HFF-Myc (cell line): Measurements from ENCODE around the gene OR52E2.
"Not testable (repeated sequence)": the region's sequence is repeated elsewhere in the genome, so short reads cannot be mapped to it uniquely, and the experiment has no call there.

ENCODE experiments used
- DNase-seq: peaks from one replicate; pipeline ENCODE4 v3.0.0-alpha.2; 2011; ENCODE audit warnings: low read depth; ENCODE audit errors: extremely low read depth
- H3K4me3 ChIP-seq: replicated peaks from 2 replicates; pipeline ENCODE4 v1.5.1; 2011; ENCODE audit warnings: low read depth, mild to moderate bottlenecking, control low read depth, low read length
- CTCF ChIP-seq: IDR thresholded peaks from 2 replicates; pipeline ENCODE4 v1.5.1; 2012; ENCODE audit warnings: mild to moderate bottlenecking, low read depth, low read length, control low read depth; ENCODE audit errors: missing control alignments

The OR52E2 gene

GRCh38 chr11:5088556-5088955, 29.1 kb upstream of the OR52E2 start:
- no peak overlapping the region for H3K4me3 ChIP-seq
- no peak for DNase-seq
- TF ChIP-seq CTCF, result no peak

DNA sequence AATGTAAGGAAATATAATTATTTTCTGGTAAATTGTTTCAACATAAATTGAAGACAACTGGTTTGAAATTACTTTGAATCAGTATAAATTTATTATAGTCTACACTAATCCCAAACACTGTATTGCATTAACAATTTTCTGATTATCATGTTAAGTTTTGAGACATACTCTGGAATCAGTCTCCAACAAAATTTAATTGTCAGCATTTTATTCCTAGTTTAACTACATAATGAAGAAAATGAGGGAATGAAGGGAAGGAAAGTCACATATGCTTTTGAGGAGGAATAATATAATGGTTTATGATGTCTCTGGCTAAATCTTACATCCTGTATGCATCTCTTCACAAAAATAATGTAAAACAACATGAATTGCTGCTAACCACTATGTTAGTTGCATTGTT, 24.2 kb upstream of the OR52E2 start:
- TF ChIP-seq CTCF, result no peak
- no peak overlapping the region for H3K4me3 ChIP-seq
- DNase-seq, result no peak

DNA sequence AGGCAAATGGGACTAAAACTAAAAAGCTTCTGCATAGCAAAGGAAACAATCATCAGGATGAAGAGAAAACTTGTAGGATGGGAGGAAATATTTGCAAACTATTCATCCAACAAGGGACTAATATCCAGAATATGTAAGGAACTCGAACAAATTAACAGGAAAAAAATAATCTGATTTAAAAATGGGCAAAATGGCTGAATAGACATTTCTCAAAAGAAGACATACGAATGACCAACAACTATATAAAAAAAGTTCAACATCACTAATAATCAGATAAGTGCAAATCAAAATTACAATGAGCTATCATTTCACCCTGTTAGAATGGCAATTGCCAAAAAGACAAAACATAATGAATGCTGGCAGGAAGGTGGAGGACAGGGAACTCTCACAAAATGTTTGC, 22.0 kb upstream of the OR52E2 start:
- no peak for TF ChIP-seq CTCF
- DNase-seq, result no peak
- H3K4me3 ChIP-seq, result no peak overlapping the region

- DNase-seq, result no peak
- no peak overlapping the region for H3K4me3 ChIP-seq
- no peak for TF ChIP-seq CTCF
These were observed 12.4 kb upstream of the OR52E2 start for GRCh38 chr11:5071799-5072198.

DNA sequence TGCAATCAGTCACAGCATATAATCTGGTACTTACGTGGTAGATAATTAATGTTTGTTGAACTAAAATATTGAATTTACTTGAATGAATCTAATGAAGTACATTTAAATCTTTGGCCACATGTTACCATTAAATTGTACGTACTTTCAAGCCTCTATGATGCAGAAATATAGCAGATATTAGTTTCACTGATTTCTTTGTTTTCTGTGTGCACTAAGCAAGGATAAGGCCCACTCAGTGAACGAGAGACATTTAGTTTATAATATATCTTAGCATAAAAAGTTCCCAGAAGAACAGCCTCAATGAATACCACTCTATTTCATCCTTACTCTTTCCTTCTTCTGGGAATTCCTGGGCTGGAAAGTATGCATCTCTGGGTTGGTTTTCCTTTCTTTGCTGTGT, 9.8 kb upstream of the OR52E2 start, which contains the start of gene OR52E1:
Gene OR52E1 (plus strand): TSS at position 301 of the 400 bp plus-strand sequence.
- no peak for DNase-seq
- no peak for TF ChIP-seq CTCF
- no peak within 1 kb of the TSS for H3K4me3 ChIP-seq

GRCh38 chr11:5065027-5065426, 5.6 kb upstream of the OR52E2 start:
- H3K4me3 ChIP-seq, result no peak overlapping the region
- no peak for DNase-seq
- TF ChIP-seq CTCF, result no peak

DNA sequence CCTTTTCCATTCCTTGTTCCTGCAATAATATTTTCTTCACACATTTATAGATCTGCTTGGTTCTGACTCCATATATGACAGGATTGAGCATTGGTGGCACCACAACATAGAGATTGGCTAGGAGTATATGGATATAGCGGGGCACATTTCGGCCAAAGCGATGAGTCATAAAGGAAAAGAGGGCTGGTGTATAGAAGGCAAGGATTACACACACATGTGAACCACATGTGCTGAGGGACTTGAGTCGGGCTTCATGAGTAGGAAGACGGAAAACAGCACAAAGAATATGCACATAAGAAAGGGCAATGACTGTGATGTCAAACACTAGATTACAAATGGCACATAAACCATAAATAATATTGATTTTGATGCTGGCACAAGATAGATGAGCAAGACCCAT, 748 bp downstream of the OR52E2 start:
- DNase-seq, result peak; percentile 6
- not testable (repeated sequence) for H3K4me3 ChIP-seq
